Omental fat pad (tissue), 4 donors: ENCODE measurements around the gene UMODL1. TPM values are rescaled to one million over a fixed set of nuclear protein-coding genes. Genes with fewer than 3 reads are reported as not detected.

Experiments
- ATAC-seq: fragments of 150-250 bp; one replicate; pipeline ENCODE4 v1.9.1; 2016; ENCODE audit warnings: mild to moderate bottlenecking, moderate library complexity; ENCODE audit not compliant: low FRiP score
- DNase-seq: peaks from one replicate; pipeline ENCODE4 v3.0.0-alpha.2; 2019; ENCODE audit warnings: low spot score
- CTCF ChIP-seq, 3 donors: fragments of 450-650 bp; IDR thresholded peaks; one replicate each; pipeline ENCODE4 v1.5.1; 2016 to 2017; ENCODE audit warnings: antibody characterized with exemption in 3 of 3, mild to moderate bottlenecking in 3 of 3, moderate library complexity in 2 of 3
- total RNA-seq, 4 donors: library from RNA; depleted of rRNA; stranded (reverse); fragments of >200 nt; gene quantifications; one replicate each; pipeline ENCODE4 v1.1.0, GENCODE V29; 2016

Gene UMODL1
- total RNA-seq, 4 donors from 2014 or later = not detected

GRCh38 chr21:42190486-42190863 is 119.4 kb downstream of the UMODL1 start:
- no peak for TF ChIP-seq CTCF (IDR thresholded peaks at IDR 0.05)
- DNase-seq (no peak), ATAC-seq (no peak)

GRCh38 chr21:42191064-42191463 is 119.9 kb downstream of the UMODL1 start:
- DNase-seq = no peak
- no peak for TF ChIP-seq CTCF (IDR thresholded peaks at IDR 0.05)
- ATAC-seq = no peak

- no peak for TF ChIP-seq CTCF (IDR thresholded peaks at IDR 0.05)
- ATAC-seq = no peak
- no peak for DNase-seq
Measured at GRCh38 chr21:42191696-42192595, 120.8 kb downstream of the UMODL1 start.

Other genes starting within 250 kb of the UMODL1 start
- 10 to 100 TPM in 2 of 4 donors, 1 to 10 TPM in 2; 5.3 to 20.8 (median 13.6) TPM for gene PRDM15, start 192.0 kb upstream of the UMODL1 start, total RNA-seq
- gene C2CD2, start 117.3 kb upstream of the UMODL1 start, total RNA-seq = 100 to 1,000 TPM in 2 of 4 donors, 10 to 100 TPM in 2; 57.7 to 264 (median 96.4) TPM
- 10 to 100 TPM; 11.6 to 27.8 (median 18.9) TPM for gene ZBTB21, start 61.0 kb upstream of the UMODL1 start, total RNA-seq
- 10 to 100 TPM in 3 of 4 donors, 1 to 10 TPM in 1; 9.8 to 45.1 (median 30.2) TPM for gene ABCG1, start 147.8 kb downstream of the UMODL1 start, total RNA-seq
- 10 to 100 TPM in 3 of 4 donors, 1 to 10 TPM in 1; 1.8 to 23.6 (median 11.6) TPM for gene TFF3, start 244.1 kb downstream of the UMODL1 start, total RNA-seq